Kidney (tissue), 22 donors: ENCODE measurements around the gene MTARC1. TPM values are rescaled to one million over a fixed set of nuclear protein-coding genes. Genes with fewer than 3 reads are reported as not detected.
A peak's percentile ranks its signal among the peaks of the same experiment; 100 is the strongest.

ENCODE experiments used
- DNase-seq, 5 donors: peaks; one replicate each; pipeline ENCODE4 v3.0.0-alpha.2; 2013 to 2020
- FAIRE-seq: peaks from 2 replicates; lab custom pipeline; 2012; peaks lifted over from hg19 to GRCh38; lab: Jason Lieb, UNC
- H3K27ac ChIP-seq, 2 donors: one replicate each; pipeline ENCODE4 v1.7.0; 2013; ENCODE audit warnings: low read depth in 2 of 2, low read length in 2 of 2, inconsistent platforms in 1 of 2
- H3K27me3 ChIP-seq: one replicate; pipeline ENCODE4 v1.7.1; 2013; ENCODE audit warnings: low read length, inconsistent platforms; ENCODE audit not compliant: control insufficient read depth, insufficient read depth
- H3K36me3 ChIP-seq, 3 donors: one replicate each; pipeline versions ENCODE4 v1.7.0 to v1.7.1; 2013; ENCODE audit warnings: low read length in 3 of 3, control low read depth in 1 of 3, inconsistent platforms in 1 of 3; ENCODE audit not compliant: insufficient read depth in 3 of 3, control insufficient read depth in 2 of 3
- H3K4me1 ChIP-seq, 3 donors: one replicate each; pipeline versions ENCODE4 v1.7.0 to v1.7.1; 2013; ENCODE audit warnings: low read length in 3 of 3, inconsistent platforms in 1 of 3, low read depth in 1 of 3; ENCODE audit not compliant: control insufficient read depth in 2 of 3, insufficient read depth in 2 of 3
- H3K4me3 ChIP-seq, 3 donors: one replicate each; pipeline versions ENCODE4 v1.7.0 to v1.8.1; 2013; ENCODE audit warnings: low read length in 3 of 3, control low read depth in 1 of 3, inconsistent platforms in 1 of 3
- H3K9ac ChIP-seq, 3 donors: one replicate each; pipeline versions ENCODE4 v1.7.0 to v1.7.1; 2013; ENCODE audit warnings: low read length in 3 of 3, control low read depth in 1 of 3, inconsistent platforms in 1 of 3
- H3K9me3 ChIP-seq, 3 donors: one replicate each; pipeline versions ENCODE4 v1.7.0 to v1.7.1; 2013; ENCODE audit warnings: low read length in 3 of 3, control low read depth in 1 of 3, inconsistent platforms in 1 of 3; ENCODE audit not compliant: control insufficient read depth in 2 of 3, insufficient read depth in 1 of 3
- CTCF ChIP-seq: IDR thresholded peaks from 3 replicates; pipeline ENCODE4 v1.5.1; 2012; ENCODE audit warnings: mild to moderate bottlenecking, moderate library complexity, borderline replicate concordance; ENCODE audit not compliant: insufficient read depth; ENCODE audit errors: extremely low read depth
- intact Hi-C: fragments of 100-400 bp; cut with DNase I; formaldehyde crosslinking; loops from one replicate; pipeline ENCODE4 v1.11.1; 2022
- long read RNA-seq, 10 donors: library from polyadenylated mRNA in 1 of 10; unstranded in 1 of 10; transcript quantifications; one replicate each; pipeline ENCODE4 v2.0.0 and lab custom pipeline, GENCODE V29; 2021 to 2026
- polyA plus RNA-seq: library from polyadenylated mRNA; stranded (reverse); fragments of 350-450 nt; fragmentation: Illumina TruSeq; extraction: RNeasy Lipid Tissue Mini Kit (QIAGEN cat#74804); gene quantifications from one replicate; pipeline ENCODE4 v1.2.3, GENCODE V29; 2014; ENCODE audit warnings: low read depth, low replicate concordance; ENCODE audit not compliant: insufficient read depth
- total RNA-seq: library from RNA; stranded (reverse); fragmentation: NEBNext Ultra II Directional; extraction: Animal tissue kit (Norgen Biotek cat#: 25700); gene quantifications from one replicate; pipeline ENCODE4 v1.2.1, GENCODE V29; 2021
- donor health status: control.
- donor health status: control.
- donor health status: control.
- donor health status: control.
- donor health status: control.
- donor health status: DM: yes; HTN: yes; CAD: no.
- donor health status: Normal renal cell carcinoma (clear cell type).

MTARC1 gene
- total RNA-seq: 11.0 TPM
- 6.8 TPM for polyA plus RNA-seq
- long read RNA-seq, donor 1: 0 reads
- long read RNA-seq, donor 2, full-length matches to known transcripts: 4 of 4 reads
- long read RNA-seq, donor 2, partial matches to known transcripts: 0 of 4 reads
- long read RNA-seq, donor 2, other reads (novel, unspliced or antisense): 0 of 4 reads
- long read RNA-seq, donor 3, full-length matches to known transcripts: 4 of 12 reads
- long read RNA-seq, donor 3, partial matches to known transcripts: 8 of 12 reads
- long read RNA-seq, donor 3, other reads (novel, unspliced or antisense): 0 of 12 reads
- long read RNA-seq, donor 4, full-length matches to known transcripts: 2 of 2 reads
- long read RNA-seq, donor 4, partial matches to known transcripts: 0 of 2 reads
- long read RNA-seq, donor 4, other reads (novel, unspliced or antisense): 0 of 2 reads
- long read RNA-seq, donor 5: 0 reads
- long read RNA-seq, donor 6, full-length matches to known transcripts: 2 of 2 reads
- long read RNA-seq, donor 6, partial matches to known transcripts: 0 of 2 reads
- long read RNA-seq, donor 6, other reads (novel, unspliced or antisense): 0 of 2 reads
- long read RNA-seq, donor 7, full-length matches to known transcripts: 5 of 5 reads
- long read RNA-seq, donor 7, partial matches to known transcripts: 0 of 5 reads
- long read RNA-seq, donor 7, other reads (novel, unspliced or antisense): 0 of 5 reads
- long read RNA-seq, donor 8, full-length matches to known transcripts: 5 of 5 reads
- long read RNA-seq, donor 8, partial matches to known transcripts: 0 of 5 reads
- long read RNA-seq, donor 8, other reads (novel, unspliced or antisense): 0 of 5 reads
- long read RNA-seq, donor 9, full-length matches to known transcripts: 4 of 4 reads
- long read RNA-seq, donor 9, partial matches to known transcripts: 0 of 4 reads
- long read RNA-seq, donor 9, other reads (novel, unspliced or antisense): 0 of 4 reads
- long read RNA-seq, donor 10, full-length matches to known transcripts: 4 of 4 reads
- long read RNA-seq, donor 10, partial matches to known transcripts: 0 of 4 reads
- long read RNA-seq, donor 10, other reads (novel, unspliced or antisense): 0 of 4 reads

- DNase-seq (peak; percentile 79 to 92 (median 88)), FAIRE-seq (no peak)
- peak within 1 kb of the TSS in 2 of 3 donors; percentile 20 to 53 for H3K9ac ChIP-seq
- peak within 1 kb of the TSS; percentile 44 to 64 (median 55) for H3K4me3 ChIP-seq
- no peaks in the 10 kb centered on the region for H3K27me3 ChIP-seq
- no peaks in the 10 kb centered on the region for H3K9me3 ChIP-seq
- peaks cover 0 to 20% (median 12%) of the 10 kb centered on the region in 3 donors for H3K36me3 ChIP-seq
- intact Hi-C loops: no loop called here
- no peak for TF ChIP-seq CTCF
- peak within 1 kb of the TSS; percentile 58 to 65 for H3K27ac ChIP-seq
- H3K4me1 ChIP-seq: peaks cover 0 to 13% (median 0%) of the 10 kb centered on the region in 3 donors
These were observed at the start of gene MTARC1 for GRCh38 chr1:220786337-220787068. TSS of gene MTARC1 (plus strand) at chr1:220786913. CDS start at chr1:220786945, 32 bp downstream.

- Histone ChIP-seq H3K9ac (no peak overlapping the region), H3K27me3 (no peaks in the 10 kb centered on the region), H3K9me3 (no peaks in the 10 kb centered on the region), H3K36me3 (no peaks in the 10 kb centered on the region), H3K4me1 (no peaks in the 10 kb centered on the region), H3K4me3 (no peak overlapping the region), H3K27ac (no peak overlapping the region)
- TF ChIP-seq CTCF: no peak
- FAIRE-seq (no peak), DNase-seq (no peak)
- intact Hi-C loops: no loop called here
These were observed 45.4 kb upstream of the MTARC1 start for GRCh38 chr1:220741349-220741748.

- Histone ChIP-seq H3K36me3 (no peaks in the 10 kb centered on the region), H3K4me1 (no peaks in the 10 kb centered on the region), H3K9ac (no peak overlapping the region), H3K27me3 (no peaks in the 10 kb centered on the region), H3K9me3 (no peaks in the 10 kb centered on the region), H3K4me3 (no peak overlapping the region), H3K27ac (no peak overlapping the region)
- FAIRE-seq (no peak), DNase-seq (no peak)
- TF ChIP-seq CTCF: no peak
- intact Hi-C loops: no loop called here
These were observed 44.9 kb upstream of the MTARC1 start for GRCh38 chr1:220741825-220742224.
